Upper lobe of left lung (tissue), 6 donors: Measurements from ENCODE around the gene STK11. TPM values are rescaled to one million over a fixed set of nuclear protein-coding genes. Genes with fewer than 3 reads are reported as not detected.
A peak's percentile ranks its signal among the peaks of the same experiment; 100 is the strongest.

Experiments used
- ATAC-seq, 2 donors: fragments of 200-7000 bp; cut with Tn5 transposase; one replicate each; pipeline ENCODE4 v1.9.1; 2022; ENCODE audit warnings: mild to moderate bottlenecking in 2 of 2, moderate library complexity in 2 of 2; ENCODE audit not compliant: low FRiP score in 2 of 2
- DNase-seq, 2 donors: peaks; one replicate each; pipeline ENCODE4 v3.0.0-alpha.2; 2019 to 2020
- H3K27ac ChIP-seq, 4 donors: fragments of 200-600 bp; sonication (generic); one replicate each; pipeline ENCODE4 v1.5.1; 2016 to 2019
- H3K27me3 ChIP-seq, 4 donors: fragments of 200-600 bp; sonication (generic); one replicate each; pipeline ENCODE4 v1.5.1; 2017 to 2019
- H3K36me3 ChIP-seq, 4 donors: fragments of 200-600 bp; sonication (generic); one replicate each; pipeline ENCODE4 v1.5.1; 2016 to 2019
- H3K4me1 ChIP-seq, 4 donors: fragments of 200-600 bp; sonication (generic); one replicate each; pipeline ENCODE4 v1.5.1; 2018 to 2019
- H3K4me3 ChIP-seq, 4 donors: fragments of 200-600 bp; sonication (generic); one replicate each; pipeline ENCODE4 v1.5.1; 2017 to 2019; ENCODE audit warnings: mild to moderate bottlenecking in 2 of 4, moderate library complexity in 1 of 4
- H3K9me3 ChIP-seq, 4 donors: fragments of 200-600 bp; sonication (generic); one replicate each; pipeline ENCODE4 v1.5.1; 2018 to 2019
- CTCF ChIP-seq, 6 experiments: fragments of 450-650 bp in 4 of 6; fragments of 200-600 bp in 2 of 6; sonication (generic) in 2 of 6; IDR thresholded peaks; one replicate each; pipeline ENCODE4 v1.5.1; 2016 to 2019; ENCODE audit warnings: antibody characterized with exemption in 6 of 6
- EP300 ChIP-seq, 4 donors: sonication (generic); formaldehyde crosslinking; IDR thresholded peaks; one replicate each; pipeline ENCODE4 v1.5.1; 2017; ENCODE audit warnings: antibody characterized with exemption in 4 of 4, control low read depth in 2 of 4
- POLR2A ChIP-seq, 4 donors: fragments of 450-650 bp; IDR thresholded peaks; one replicate each; pipeline ENCODE4 v1.5.1; 2016 to 2017; ENCODE audit warnings: antibody characterized with exemption in 4 of 4, mild to moderate bottlenecking in 2 of 4
- POLR2AphosphoS5 ChIP-seq, 2 donors: sonication (generic); formaldehyde crosslinking; IDR thresholded peaks; one replicate each; pipeline ENCODE4 v1.5.1; 2017; ENCODE audit warnings: antibody characterized with exemption in 2 of 2
- WGBS, 2 donors: methylation state at CpG; one replicate each; pipeline ENCODE4 v1.1.5; 2017 to 2018; 5-methylcytosine and 5-hydroxymethylcytosine counted together
- total RNA-seq, 6 donors: library from RNA; depleted of rRNA in 4 of 6; stranded (reverse); fragments of >200 nt in 4 of 6; gene quantifications; one replicate each; pipeline versions ENCODE4 v1.1.0 to v1.2.1, GENCODE V29; 2016 to 2021
- donor health status: DM: no; HTN: no; CAD: no; lungs with moderate emphysema.
- donor health status: DM: no; HTN: yes; CAD: no; lungs with severe emphysema.

Gene STK11
- total RNA-seq, 6 donors from 2014 or later: 50.2 to 168 (median 63.2) TPM

DNA sequence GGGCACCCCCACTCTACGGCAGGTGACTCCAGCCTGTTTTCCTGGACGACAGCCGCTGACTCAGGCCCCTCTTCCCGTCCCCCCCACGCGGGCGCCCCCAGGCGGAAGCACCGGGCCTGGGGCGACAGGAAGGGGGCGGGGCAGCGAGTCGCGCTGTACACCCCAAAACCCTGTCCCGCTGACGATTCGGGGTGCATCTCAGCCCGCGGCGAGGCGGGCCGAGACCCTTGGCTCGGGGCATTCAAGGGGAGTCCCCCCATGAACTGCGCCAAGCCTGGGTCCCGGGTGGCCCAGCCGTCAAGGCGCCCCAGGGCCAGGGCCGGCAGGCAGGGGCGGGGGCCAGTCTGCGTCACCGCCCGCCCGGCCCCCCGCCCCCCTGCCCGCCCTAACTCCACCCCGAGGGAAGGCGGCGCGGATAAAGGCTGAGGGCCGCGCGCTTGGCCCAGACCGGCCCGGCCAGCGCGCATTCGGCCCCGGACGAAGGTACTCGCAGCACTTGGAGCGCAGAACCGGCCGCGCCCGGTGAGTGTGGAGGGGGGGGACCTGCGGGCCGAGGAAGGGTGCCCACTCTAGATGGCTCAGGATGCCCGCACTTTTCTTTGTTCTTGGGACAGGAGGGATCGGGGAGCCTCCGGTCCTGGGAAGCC lies 42.7 kb downstream of the STK11 start, which contains the start of gene MIDN:
TSS of gene MIDN (plus strand) at position 445 of the 647 bp plus-strand sequence. CDS start 1,714 bp downstream, outside the sequence.
- DNase-seq: peak; percentile 87 to 96
- H3K27ac ChIP-seq: peak within 1 kb of the TSS; percentile 99 to 100 (median 100)
- H3K4me3 ChIP-seq: peak within 1 kb of the TSS; percentile 54 to 97 (median 82)
- 2% methylated on average over 16 of the region's 60 CpGs; no CpG with 5 or more reads in 1 of the 2 donors for WGBS, 2 donors
- TF ChIP-seq POLR2A (IDR thresholded peaks at IDR 0.05) (peak; percentile 90 to 97 (median 92)), POLR2AphosphoS5 (IDR thresholded peaks at IDR 0.05) (peak; percentile 94 to 95), CTCF (IDR thresholded peaks at IDR 0.05) (peak in 4 of 6 experiments; percentile 34 to 57 (median 46)), EP300 (IDR thresholded peaks at IDR 0.05) (peak in 3 of 4 donors; percentile 58 to 75 (median 68))
- ATAC-seq: peak; percentile 41 to 64
- no peaks in the 10 kb centered on the region for H3K27me3 ChIP-seq
- H3K9me3 ChIP-seq: peaks cover 0 to 4% (median 0%) of the 10 kb centered on the region in 4 donors
- H3K36me3 ChIP-seq: peaks cover 0 to 25% (median 15%) of the 10 kb centered on the region in 4 donors
- peaks cover 46 to 64% (median 56%) of the 10 kb centered on the region in 4 donors for H3K4me1 ChIP-seq

- H3K4me1 ChIP-seq: peaks cover 45 to 64% (median 57%) of the 10 kb centered on the region in 4 donors
- peak in 1 of 2 donors; percentile 43 for ATAC-seq
- H3K36me3 ChIP-seq: peaks cover under 1 to 26% (median 17%) of the 10 kb centered on the region in 4 donors
- H3K4me3 ChIP-seq: peak overlapping the region; percentile 54 to 97 (median 82)
- peak; percentile 81 to 97 for DNase-seq
- peak overlapping the region; percentile 99 to 100 (median 100) for H3K27ac ChIP-seq
- no peaks in the 10 kb centered on the region for H3K27me3 ChIP-seq
- no peak for TF ChIP-seq EP300 (IDR thresholded peaks at IDR 0.05)
- TF ChIP-seq CTCF (IDR thresholded peaks at IDR 0.05): peak; percentile 97 to 99 (median 99)
- no peak for TF ChIP-seq POLR2AphosphoS5 (IDR thresholded peaks at IDR 0.05)
- WGBS, 2 donors: 0 to 1% methylated on average over 3 to 47 of the region's 74 CpGs
- peaks cover 0 to 4% (median 0%) of the 10 kb centered on the region in 4 donors for H3K9me3 ChIP-seq
Measured at GRCh38 chr19:1248786-1249297, 43.3 kb downstream of the STK11 start.

DNA sequence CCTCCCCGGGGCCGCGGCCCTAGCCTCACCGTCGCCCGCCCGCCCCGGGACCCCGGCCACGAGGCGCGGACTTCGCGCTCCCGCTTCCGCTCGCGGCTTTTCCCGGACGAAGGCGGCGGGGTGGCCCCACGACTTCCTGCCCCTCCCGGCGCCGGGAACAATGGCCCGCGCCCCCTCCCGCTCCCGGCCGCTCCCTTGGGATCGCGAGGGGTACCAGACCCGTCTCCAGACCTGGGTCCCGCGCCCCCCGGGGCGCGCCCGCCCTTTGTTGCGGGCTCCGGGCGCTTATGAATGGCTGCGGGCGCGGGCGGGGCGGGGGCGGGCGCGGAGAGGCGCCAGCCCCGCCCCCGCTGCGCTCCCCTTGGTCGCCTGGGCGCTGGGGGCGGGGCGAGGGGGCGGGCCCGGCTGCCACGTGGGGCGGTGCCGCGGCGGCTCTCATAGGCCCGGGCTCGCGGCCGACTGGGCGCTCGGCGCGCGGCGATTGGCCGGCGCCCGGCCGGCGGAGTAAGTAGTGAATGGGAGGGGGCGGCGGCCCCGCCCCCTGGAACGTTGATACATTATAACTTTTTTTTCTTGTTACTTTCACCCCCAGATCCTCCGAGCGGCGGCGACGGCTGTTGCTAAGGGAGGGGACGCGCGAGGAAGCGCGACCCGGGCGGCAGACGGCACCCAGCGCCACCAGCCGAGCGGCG lies 43.9 kb downstream of the STK11 start:
- peak; percentile 96 to 99 for DNase-seq
- ATAC-seq: peak; percentile 9 to 59
- H3K27me3 ChIP-seq: no peaks in the 10 kb centered on the region
- TF ChIP-seq POLR2AphosphoS5 (IDR thresholded peaks at IDR 0.05) (peak; percentile 96), CTCF (IDR thresholded peaks at IDR 0.05) (no peak), POLR2A (IDR thresholded peaks at IDR 0.05) (peak; percentile 79 to 98 (median 95)), EP300 (IDR thresholded peaks at IDR 0.05) (peak; percentile 25 to 90 (median 75))
- peak overlapping the region; percentile 99 to 100 (median 100) for H3K27ac ChIP-seq
- H3K4me3 ChIP-seq: peak overlapping the region; percentile 75 to 97 (median 92)
- H3K4me1 ChIP-seq: peaks cover 45 to 64% (median 57%) of the 10 kb centered on the region in 4 donors
- 1% methylated on average over 24 of the region's 102 CpGs; no CpG with 5 or more reads in 1 of the 2 donors for WGBS, 2 donors
- H3K9me3 ChIP-seq: peaks cover 0 to 4% (median 0%) of the 10 kb centered on the region in 4 donors
- peaks cover 7 to 31% (median 21%) of the 10 kb centered on the region in 4 donors for H3K36me3 ChIP-seq

DNA sequence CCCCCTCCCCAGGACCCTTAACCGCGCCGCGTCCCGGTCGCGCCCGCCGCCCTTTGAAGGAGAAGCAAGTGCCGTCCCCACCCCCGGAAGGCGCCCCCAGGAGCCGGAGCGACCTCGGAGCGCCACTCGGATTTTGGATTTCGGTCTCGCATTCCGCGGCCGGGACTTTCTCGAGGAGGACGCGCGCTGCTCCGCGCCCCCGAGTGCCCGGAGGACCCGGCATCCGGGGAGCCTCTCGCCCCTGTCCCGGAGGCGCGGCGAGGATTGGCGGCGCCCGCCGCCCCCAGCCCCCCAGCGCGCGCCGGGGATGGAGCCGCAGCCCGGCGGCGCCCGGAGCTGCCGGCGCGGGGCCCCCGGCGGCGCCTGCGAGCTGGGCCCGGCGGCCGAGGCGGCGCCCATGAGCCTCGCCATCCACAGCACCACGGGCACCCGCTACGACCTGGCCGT lies 44.4 kb downstream of the STK11 start:
- peaks cover 45 to 64% (median 57%) of the 10 kb centered on the region in 4 donors for H3K4me1 ChIP-seq
- peaks cover 12 to 37% (median 27%) of the 10 kb centered on the region in 4 donors for H3K36me3 ChIP-seq
- no peaks in the 10 kb centered on the region for H3K27me3 ChIP-seq
- no peak for TF ChIP-seq POLR2AphosphoS5 (IDR thresholded peaks at IDR 0.05)
- peak in 1 of 6 experiments; percentile 4 for TF ChIP-seq CTCF (IDR thresholded peaks at IDR 0.05)
- TF ChIP-seq POLR2A (IDR thresholded peaks at IDR 0.05): peak in 1 of 4 donors; percentile 7
- ATAC-seq (no peak), DNase-seq (no peak)
- peak overlapping the region; percentile 75 to 97 (median 92) for H3K4me3 ChIP-seq
- peaks cover 0 to 4% (median 0%) of the 10 kb centered on the region in 4 donors for H3K9me3 ChIP-seq
- H3K27ac ChIP-seq: peak overlapping the region; percentile 97 to 100 (median 100)
- WGBS, 2 donors: 0% methylated on average over 6 of the region's 67 CpGs; no CpG with 5 or more reads in 1 of the 2 donors
